ENCODE results near the gene OR5K2. TPM values are rescaled to one million over a fixed set of nuclear protein-coding genes. Genes with fewer than 3 reads are reported as not detected.

The OR5K2 gene
- total RNA-seq, 2 donors from 2014 or later: not detected

DNA sequence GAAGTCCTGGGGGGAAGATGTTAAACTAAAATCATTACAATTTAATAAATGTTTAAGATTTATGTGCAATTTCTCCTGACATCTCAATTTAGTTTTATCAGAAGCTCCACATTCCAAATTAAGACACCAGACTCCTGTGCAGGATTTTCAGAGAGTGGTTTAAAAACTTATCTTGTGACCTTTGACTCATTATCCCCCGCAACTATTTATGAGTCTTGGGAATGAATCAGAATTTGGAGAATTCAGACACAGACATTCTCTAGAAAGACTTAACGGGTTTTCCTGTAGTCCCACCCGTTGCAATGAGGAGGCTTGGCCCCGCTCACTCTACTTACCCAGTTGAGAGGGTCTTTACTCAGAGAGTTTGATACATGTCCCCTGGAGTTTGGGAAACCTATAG is 7.1 kb downstream of the OR5K2 start:
- H3K4me1 Mint-ChIP-seq (ENCODE audit: low read depth): peaks cover 26% of the 10 kb centered on the region
- no peak overlapping the region for H3K27ac Mint-ChIP-seq
- peaks cover 6 to 15% of the 10 kb centered on the region in 2 donors for H3K36me3 Mint-ChIP-seq (ENCODE audit: insufficient read depth in 2 of 2)
- no peak for DNase-seq
- no peaks in the 10 kb centered on the region for H3K27me3 Mint-ChIP-seq (ENCODE audit: low read depth)
- H3K9me3 Mint-ChIP-seq: peaks cover 0 to 4% of the 10 kb centered on the region in 2 donors
- no peak overlapping the region for H3K4me3 Mint-ChIP-seq
- ATAC-seq (replicated peaks in 1 of 2): no peak

DNA sequence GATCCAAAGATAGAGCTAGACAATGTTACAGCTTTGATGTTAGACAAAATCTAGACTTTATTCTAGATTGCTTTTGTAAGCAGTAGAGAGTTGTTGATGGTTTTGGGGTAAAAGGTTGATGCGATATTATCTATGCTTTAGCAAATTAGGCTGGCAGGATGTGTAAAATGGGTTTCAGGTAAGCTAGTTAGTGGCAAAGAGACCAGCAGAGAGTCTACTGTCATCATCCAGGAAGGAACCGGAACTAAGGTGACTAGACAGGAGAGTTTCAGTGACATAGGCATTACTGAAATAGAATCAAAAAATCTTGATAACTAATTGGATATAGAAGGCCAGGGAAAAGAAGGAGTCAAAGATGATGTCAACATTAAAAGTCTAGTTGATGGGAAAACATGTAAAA is 11.1 kb downstream of the OR5K2 start:
- DNase-seq (no peak), ATAC-seq (replicated peaks in 1 of 2) (peak in 1 of 2 donors; percentile 34)
- peak overlapping the region; percentile 48 for H3K27ac Mint-ChIP-seq
- H3K27me3 Mint-ChIP-seq (ENCODE audit: low read depth): no peaks in the 10 kb centered on the region
- peaks cover 0 to 4% of the 10 kb centered on the region in 2 donors for H3K9me3 Mint-ChIP-seq
- H3K4me3 Mint-ChIP-seq: peak overlapping the region in 1 of 2 donors; percentile 18
- peaks cover 8 to 12% of the 10 kb centered on the region in 2 donors for H3K36me3 Mint-ChIP-seq (ENCODE audit: insufficient read depth in 2 of 2)
- peaks cover 25% of the 10 kb centered on the region for H3K4me1 Mint-ChIP-seq (ENCODE audit: low read depth)

DNA sequence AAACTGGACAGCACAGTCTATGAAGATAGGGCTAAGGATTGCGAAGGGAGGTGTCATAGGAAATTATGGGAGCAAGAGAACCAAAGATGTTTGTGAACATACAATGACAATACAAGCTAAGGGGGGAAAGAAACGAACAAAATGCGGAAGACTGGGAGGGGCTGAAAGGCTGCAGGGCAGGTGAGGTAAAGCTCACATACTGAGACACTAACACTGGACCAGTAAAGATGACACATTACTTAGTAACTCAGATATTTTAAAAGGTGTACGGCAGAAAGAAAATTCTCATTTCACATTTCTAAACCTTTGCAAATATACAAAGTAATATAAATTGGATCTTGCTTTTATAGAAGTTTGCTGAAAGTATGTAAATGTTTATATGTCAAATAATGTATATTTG is 15.1 kb downstream of the OR5K2 start:
- Mint-ChIP-seq H3K27me3 (ENCODE audit: low read depth) (no peaks in the 10 kb centered on the region), H3K9me3 (peaks cover 0 to 1% of the 10 kb centered on the region in 2 donors), H3K4me1 (ENCODE audit: low read depth) (peaks cover 56% of the 10 kb centered on the region), H3K27ac (peak overlapping the region; percentile 32), H3K4me3 (no peak overlapping the region), H3K36me3 (ENCODE audit: insufficient read depth in 2 of 2) (peaks cover 10 to 35% of the 10 kb centered on the region in 2 donors)
- DNase-seq (no peak), ATAC-seq (replicated peaks in 1 of 2) (no peak)

DNA sequence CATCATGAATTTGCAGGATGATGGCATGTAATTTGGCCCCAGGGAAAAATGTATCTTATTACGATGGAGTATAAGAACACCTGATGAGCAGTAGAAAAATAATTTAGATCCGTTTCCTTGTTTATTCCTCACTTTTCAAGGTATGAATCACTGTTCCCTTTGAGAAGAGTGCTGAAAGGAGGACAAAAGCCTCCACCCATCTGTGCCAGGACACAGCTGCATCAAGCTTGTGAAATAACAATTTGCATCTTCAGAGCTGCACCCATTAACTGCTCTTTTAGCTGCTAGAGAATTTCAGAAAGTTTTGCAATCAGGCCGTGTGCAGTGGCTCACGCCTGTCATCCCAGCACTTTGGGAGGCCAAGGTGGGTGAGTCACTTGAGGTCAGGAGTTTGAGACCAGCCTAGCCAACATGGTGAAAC is 15.6 kb downstream of the OR5K2 start:
- Mint-ChIP-seq H3K9me3 (peaks cover 0 to 1% of the 10 kb centered on the region in 2 donors), H3K27ac (no peak overlapping the region), H3K36me3 (ENCODE audit: insufficient read depth in 2 of 2) (peaks cover 11 to 34% of the 10 kb centered on the region in 2 donors), H3K4me3 (no peak overlapping the region), H3K27me3 (ENCODE audit: low read depth) (no peaks in the 10 kb centered on the region), H3K4me1 (ENCODE audit: low read depth) (peaks cover 60% of the 10 kb centered on the region)
- ATAC-seq (replicated peaks in 1 of 2) (peak; percentile 47 to 65), DNase-seq (peak in 1 of 2 donors; percentile 48)

DNA sequence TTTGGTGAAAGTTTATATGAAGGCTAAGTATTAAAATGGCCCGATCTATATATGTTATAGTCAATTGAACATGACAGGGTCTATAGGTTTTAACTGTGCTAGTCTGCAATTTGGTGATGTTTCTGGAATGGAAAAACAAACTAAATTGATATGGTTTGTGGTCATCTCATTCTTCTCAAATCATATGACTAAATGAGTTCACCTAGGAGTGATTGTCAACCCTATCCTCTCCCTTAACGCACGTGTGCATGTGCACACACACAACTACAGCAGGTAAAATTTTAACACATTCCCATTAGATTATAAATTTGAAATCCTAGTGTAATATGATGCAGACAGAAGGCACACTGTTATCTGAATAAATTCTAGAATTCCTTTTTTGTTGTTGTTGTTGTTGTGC is 16.3 kb downstream of the OR5K2 start:
- Mint-ChIP-seq H3K4me1 (ENCODE audit: low read depth) (peaks cover 60% of the 10 kb centered on the region), H3K36me3 (ENCODE audit: insufficient read depth in 2 of 2) (peaks cover 13 to 40% of the 10 kb centered on the region in 2 donors), H3K27ac (peak overlapping the region; percentile 76), H3K27me3 (ENCODE audit: low read depth) (no peaks in the 10 kb centered on the region), H3K9me3 (no peaks in the 10 kb centered on the region), H3K4me3 (peak overlapping the region in 1 of 2 donors; percentile 50)
- DNase-seq (no peak), ATAC-seq (replicated peaks in 1 of 2) (peak; percentile 50 to 52)

DNA sequence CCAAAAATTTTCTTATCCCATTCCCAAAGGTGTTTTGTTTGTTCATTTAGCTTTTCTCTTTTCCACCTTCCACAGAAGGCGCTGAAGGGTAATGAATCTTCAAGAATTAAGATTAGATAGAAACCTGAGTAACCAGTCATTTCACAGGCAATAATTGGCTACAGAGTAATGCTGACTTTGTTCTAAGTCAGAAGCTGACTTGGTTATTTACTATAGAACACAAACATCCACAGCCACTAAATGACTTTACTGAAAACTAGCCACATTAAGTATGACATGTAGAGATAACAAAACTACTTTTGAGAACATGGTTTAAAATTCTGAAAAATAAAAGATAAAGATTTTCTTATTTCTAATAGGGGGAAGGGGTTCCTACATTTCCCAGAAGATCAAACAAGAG is 17.5 kb downstream of the OR5K2 start:
- Mint-ChIP-seq H3K4me3 (peak overlapping the region in 1 of 2 donors; percentile 25), H3K36me3 (ENCODE audit: insufficient read depth in 2 of 2) (peaks cover 20 to 48% of the 10 kb centered on the region in 2 donors), H3K4me1 (ENCODE audit: low read depth) (peaks cover 71% of the 10 kb centered on the region), H3K27me3 (ENCODE audit: low read depth) (no peaks in the 10 kb centered on the region), H3K9me3 (no peaks in the 10 kb centered on the region), H3K27ac (peak overlapping the region; percentile 82)
- ATAC-seq (replicated peaks in 1 of 2): peak; percentile 32 to 44
- DNase-seq: no peak

DNA sequence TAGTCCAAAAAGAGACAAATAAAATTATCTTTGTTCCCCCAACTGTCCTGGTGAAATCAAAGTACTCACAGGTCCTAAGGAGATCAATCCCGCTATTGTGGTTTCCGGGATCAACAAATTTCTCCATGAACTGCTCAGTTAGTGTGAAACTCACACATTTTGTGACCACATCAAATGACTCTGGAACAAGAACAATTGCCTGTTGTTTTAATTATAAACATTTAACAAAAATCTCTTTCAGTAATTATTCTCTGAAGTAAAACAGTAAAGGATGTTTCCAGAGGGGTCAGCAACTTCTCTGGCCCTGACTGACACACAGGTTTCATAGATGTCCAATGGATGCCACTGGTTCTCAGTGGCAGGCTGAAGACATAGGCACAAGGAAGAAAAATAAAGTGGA is 21.3 kb downstream of the OR5K2 start:
- ATAC-seq (replicated peaks in 1 of 2): no peak
- H3K9me3 Mint-ChIP-seq: peaks cover 0 to 2% of the 10 kb centered on the region in 2 donors
- peaks cover 38 to 74% of the 10 kb centered on the region in 2 donors for H3K36me3 Mint-ChIP-seq (ENCODE audit: insufficient read depth in 2 of 2)
- H3K27ac Mint-ChIP-seq: peak overlapping the region; percentile 88
- H3K27me3 Mint-ChIP-seq (ENCODE audit: low read depth): no peaks in the 10 kb centered on the region
- H3K4me3 Mint-ChIP-seq: peak overlapping the region; percentile 90 to 92
- no peak for DNase-seq
- H3K4me1 Mint-ChIP-seq (ENCODE audit: low read depth): peaks cover 82% of the 10 kb centered on the region

DNA sequence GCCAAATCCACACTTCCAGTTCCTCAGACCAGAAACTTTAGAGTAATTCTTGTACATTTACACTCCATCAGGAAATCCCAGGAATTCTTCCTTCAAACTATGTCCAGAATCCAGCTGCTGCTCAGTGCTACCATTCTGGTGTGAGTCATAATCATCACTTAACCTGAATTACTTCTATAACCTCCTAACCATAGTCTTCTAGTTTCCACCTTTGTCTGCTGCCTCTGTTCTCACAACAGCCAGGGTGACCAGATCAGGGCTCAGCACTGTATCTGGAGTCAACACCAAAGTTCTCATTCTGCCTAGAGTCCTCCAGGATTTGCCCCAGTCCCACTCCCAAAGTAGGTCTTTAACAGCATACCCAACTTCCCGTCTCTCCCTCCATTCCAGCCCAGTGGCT is 21.9 kb downstream of the OR5K2 start:
- Mint-ChIP-seq H3K36me3 (ENCODE audit: insufficient read depth in 2 of 2) (peaks cover 37 to 74% of the 10 kb centered on the region in 2 donors), H3K4me3 (peak overlapping the region; percentile 90 to 92), H3K27ac (peak overlapping the region; percentile 88), H3K9me3 (peaks cover 0 to 2% of the 10 kb centered on the region in 2 donors), H3K4me1 (ENCODE audit: low read depth) (peaks cover 82% of the 10 kb centered on the region), H3K27me3 (ENCODE audit: low read depth) (no peaks in the 10 kb centered on the region)
- DNase-seq: peak in 1 of 2 donors; percentile 25
- no peak for ATAC-seq (replicated peaks in 1 of 2)

DNA sequence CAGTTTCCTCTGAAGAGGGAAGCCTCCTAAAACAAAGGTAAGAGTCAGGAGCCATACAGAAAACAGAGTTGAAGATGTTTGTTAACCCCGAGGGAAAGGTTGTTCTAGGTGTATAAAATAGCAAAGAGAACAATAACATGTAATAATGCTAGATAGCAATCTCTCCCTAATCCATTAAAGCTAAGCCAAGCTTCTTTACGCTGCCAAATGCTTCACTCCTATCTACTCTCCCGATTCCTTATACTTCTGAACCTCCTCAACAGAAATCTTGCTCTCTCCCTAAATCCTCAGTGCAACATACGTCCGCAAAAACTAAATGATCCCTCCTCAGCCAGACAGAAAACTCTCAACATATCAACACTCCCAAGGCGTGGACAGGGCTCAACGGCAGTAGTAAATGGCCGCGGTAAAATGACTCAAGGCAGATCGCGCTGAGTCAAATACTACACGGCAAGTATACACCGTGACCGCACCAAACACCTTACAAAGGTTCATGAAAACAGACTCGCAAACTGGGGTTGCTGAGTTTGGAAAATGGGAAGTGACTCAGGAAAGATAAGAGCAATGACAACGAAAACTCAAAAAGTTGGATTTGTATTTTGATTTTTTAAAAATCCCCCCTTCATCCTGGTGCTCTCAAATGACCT is 24.5 kb downstream of the OR5K2 start:
- DNase-seq (peak; percentile 74 to 78), ATAC-seq (replicated peaks in 1 of 2) (peak; percentile 69 to 74)
- H3K9me3 Mint-ChIP-seq: peaks cover 0 to 2% of the 10 kb centered on the region in 2 donors
- peaks cover 32 to 59% of the 10 kb centered on the region in 2 donors for H3K36me3 Mint-ChIP-seq (ENCODE audit: insufficient read depth in 2 of 2)
- H3K4me1 Mint-ChIP-seq (ENCODE audit: low read depth): peaks cover 82% of the 10 kb centered on the region
- peak overlapping the region; percentile 90 to 92 for H3K4me3 Mint-ChIP-seq
- no peaks in the 10 kb centered on the region for H3K27me3 Mint-ChIP-seq (ENCODE audit: low read depth)
- H3K27ac Mint-ChIP-seq: peak overlapping the region; percentile 88

DNA sequence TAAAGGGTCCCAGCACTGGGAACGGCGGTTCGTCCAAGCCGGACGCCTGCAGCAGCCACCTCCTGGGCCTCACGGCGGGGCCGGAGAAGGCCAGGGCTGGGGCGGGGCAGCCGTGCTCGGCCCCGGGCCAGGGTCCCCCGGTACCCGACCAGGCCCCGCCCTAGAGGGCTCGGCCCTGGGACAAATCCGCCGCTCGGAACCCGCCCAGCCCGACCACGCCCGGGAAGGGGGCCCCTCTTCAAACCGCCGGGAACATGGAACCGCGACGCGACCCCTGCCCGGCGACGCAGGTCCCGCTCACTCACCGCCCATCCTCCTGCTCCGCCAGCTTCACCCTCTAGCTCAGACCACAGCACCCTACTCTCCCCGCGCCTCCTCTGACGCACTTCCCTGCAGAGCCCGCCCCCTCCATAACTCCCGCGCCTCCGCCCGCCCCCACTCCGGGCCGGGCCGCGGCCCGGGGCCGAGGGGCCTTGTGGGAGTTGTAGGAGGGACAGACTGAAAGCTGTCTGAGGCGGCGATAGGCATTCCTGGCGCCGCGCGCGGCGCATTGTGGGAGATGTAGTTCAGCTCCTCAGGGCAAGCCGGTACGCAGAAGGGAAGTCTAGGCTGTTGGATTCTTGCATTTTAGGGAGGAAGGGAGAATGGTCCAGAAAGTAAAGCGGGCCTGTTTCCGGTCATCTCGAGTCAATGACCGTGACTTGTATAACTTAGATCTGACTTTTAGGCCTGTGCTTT is 25.2 kb downstream of the OR5K2 start, which contains the start of gene CLDND1:
Gene CLDND1, minus strand, starts transcription at position 359 of the 738 bp plus-strand sequence. CDS start 1,478 bp downstream, outside the sequence.
- Mint-ChIP-seq H3K9me3 (peaks cover 0 to 2% of the 10 kb centered on the region in 2 donors), H3K4me1 (ENCODE audit: low read depth) (peaks cover 81% of the 10 kb centered on the region), H3K36me3 (ENCODE audit: insufficient read depth in 2 of 2) (peaks cover 32 to 55% of the 10 kb centered on the region in 2 donors), H3K4me3 (peak within 1 kb of the TSS; percentile 90 to 92), H3K27ac (peak within 1 kb of the TSS; percentile 95), H3K27me3 (ENCODE audit: low read depth) (no peaks in the 10 kb centered on the region)
- DNase-seq: peak; percentile 95 to 97
- peak; percentile 93 to 95 for ATAC-seq (replicated peaks in 1 of 2)

DNA sequence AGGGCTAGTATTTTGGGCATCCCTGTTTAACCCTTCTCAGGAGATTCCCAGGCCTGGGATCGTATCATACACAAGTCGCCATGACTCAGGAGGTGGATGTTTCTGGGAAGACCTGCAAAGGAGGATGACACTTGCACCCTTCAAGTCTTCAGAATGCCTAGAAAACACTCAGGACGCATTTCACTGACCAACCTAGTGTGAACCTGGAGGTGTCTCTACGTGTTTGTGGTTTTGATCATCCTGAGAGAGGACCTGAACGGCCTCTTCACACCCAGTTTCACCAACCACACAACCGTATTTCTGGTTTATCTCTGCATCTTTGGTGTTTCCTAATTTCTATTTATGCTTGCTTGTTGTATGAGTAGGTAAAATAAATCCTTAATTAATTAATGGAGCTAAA is 28.0 kb downstream of the OR5K2 start:
- DNase-seq (no peak), ATAC-seq (replicated peaks in 1 of 2) (no peak)
- peak overlapping the region; percentile 82 for H3K27ac Mint-ChIP-seq
- H3K9me3 Mint-ChIP-seq: no peaks in the 10 kb centered on the region
- H3K4me1 Mint-ChIP-seq (ENCODE audit: low read depth): peaks cover 73% of the 10 kb centered on the region
- peak overlapping the region; percentile 61 to 77 for H3K4me3 Mint-ChIP-seq
- H3K36me3 Mint-ChIP-seq (ENCODE audit: insufficient read depth in 2 of 2): peaks cover 22 to 32% of the 10 kb centered on the region in 2 donors
- H3K27me3 Mint-ChIP-seq (ENCODE audit: low read depth): no peaks in the 10 kb centered on the region

DNA sequence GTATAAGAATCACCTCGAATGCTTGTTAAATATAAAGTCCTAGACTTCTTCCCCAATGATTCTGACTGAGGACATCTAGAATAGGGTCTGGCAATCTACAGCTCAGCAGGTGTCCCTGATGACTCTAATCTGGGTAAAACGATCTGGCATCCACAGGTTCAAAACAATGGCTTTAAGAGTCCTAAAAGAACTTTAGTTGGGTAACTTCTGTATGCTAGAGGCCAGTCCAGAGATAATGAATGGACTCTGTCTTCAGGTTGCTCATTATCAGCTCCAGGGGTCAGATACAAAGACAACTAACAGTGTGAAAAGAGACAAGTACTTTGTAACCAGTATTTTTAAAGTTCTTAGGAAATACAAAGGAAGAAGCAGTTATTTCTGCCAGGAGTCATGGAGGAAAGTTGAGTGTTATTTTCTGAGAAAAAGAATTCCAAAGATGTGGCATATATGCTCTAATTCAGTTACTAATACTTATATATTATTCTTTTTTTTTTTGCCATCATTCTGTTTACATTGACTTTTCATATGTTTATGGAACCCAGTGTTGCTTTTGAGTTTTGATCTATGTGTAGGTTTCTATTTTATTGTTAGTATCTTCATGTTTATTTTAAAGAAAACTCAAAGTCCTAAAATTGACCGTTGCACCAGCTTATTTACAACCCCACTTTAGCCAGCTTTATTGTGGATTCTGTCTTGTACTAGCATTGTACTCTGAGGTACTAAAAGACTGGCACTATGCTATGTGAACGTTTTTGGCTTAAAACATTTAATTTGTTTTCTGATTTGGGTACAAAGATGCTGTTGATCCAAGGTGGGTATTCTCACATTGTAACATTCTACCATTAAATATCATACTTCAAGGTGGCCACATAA is 31.2 kb downstream of the OR5K2 start:
- H3K27me3 Mint-ChIP-seq (ENCODE audit: low read depth): no peaks in the 10 kb centered on the region
- peak overlapping the region; percentile 77 for H3K27ac Mint-ChIP-seq
- H3K4me3 Mint-ChIP-seq: peak overlapping the region; percentile 43 to 87
- no peak for DNase-seq
- ATAC-seq (replicated peaks in 1 of 2): no peak
- H3K4me1 Mint-ChIP-seq (ENCODE audit: low read depth): peaks cover 72% of the 10 kb centered on the region
- H3K9me3 Mint-ChIP-seq: no peaks in the 10 kb centered on the region
- peaks cover 10 to 18% of the 10 kb centered on the region in 2 donors for H3K36me3 Mint-ChIP-seq (ENCODE audit: insufficient read depth in 2 of 2)
